ENCODE data around the gene C19orf18. TPM values are rescaled to one million over a fixed set of nuclear protein-coding genes. Genes with fewer than 3 reads are reported as not detected.

C19orf18 gene
- total RNA-seq, 1 experiment from 2014 or later, result 0.45 TPM

DNA sequence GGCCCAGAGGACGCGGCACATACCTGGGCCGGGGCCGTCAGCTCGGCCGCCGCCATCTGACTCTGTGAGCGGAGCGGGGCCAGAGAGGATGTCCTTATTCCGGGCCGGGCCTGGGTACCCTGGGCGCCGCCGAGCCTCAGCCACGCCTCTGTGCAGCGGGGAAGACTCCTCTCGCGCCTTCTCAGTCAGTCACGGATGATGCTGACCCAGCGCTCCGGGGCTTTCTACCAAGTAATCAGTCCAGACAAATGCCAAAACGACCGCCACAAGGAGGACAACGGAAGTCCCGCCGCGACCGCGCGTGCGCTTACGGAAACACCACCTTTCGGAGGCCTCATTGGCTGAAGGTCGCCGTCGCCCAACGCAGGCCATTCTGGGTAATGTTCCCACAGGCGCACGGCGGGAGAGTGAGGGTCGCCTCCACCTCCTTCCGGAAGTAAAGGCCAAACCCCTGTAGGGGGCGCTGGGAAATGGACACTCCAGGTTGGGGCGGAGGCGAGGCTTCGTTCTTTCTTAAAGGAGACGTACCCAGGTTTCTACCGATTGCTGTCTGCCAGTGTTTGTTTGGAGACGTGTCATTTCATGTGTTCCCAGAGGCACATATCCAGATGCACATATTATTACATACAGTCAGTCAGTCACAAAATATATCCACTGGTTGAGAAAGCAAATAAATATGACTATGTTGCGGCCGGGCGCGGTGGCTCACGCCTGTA lies 26.8 kb downstream of the C19orf18 start, which contains the start of gene ZNF256:
ZNF256 (minus strand) TSS at position 288 of the 716 bp plus-strand sequence; CDS start at position 56, 232 bp downstream.
- H3K36me3 ChIP-seq (ENCODE audit: control insufficient read depth, insufficient read depth, low read length), result no peaks in the 10 kb centered on the region
- POLR2A ChIA-PET, result no interaction called here
- intact Hi-C loops (cut with micrococcal nuclease; ENCODE audit: unreplicated experiment), result no loop called here
- no peak within 1 kb of the TSS for H3K27ac Mint-ChIP-seq (ENCODE audit: unreplicated experiment)
- peak within 1 kb of the TSS; percentile 44 for H3K4me3 ChIP-seq (ENCODE audit: low read depth, low read length)
- DNase-seq, result peak; percentile 75 to 81
- H3K36me3 Mint-ChIP-seq (ENCODE audit: insufficient read depth, unreplicated experiment), result peaks cover 4% of the 10 kb centered on the region
- TF ChIP-seq, protein P1, sequence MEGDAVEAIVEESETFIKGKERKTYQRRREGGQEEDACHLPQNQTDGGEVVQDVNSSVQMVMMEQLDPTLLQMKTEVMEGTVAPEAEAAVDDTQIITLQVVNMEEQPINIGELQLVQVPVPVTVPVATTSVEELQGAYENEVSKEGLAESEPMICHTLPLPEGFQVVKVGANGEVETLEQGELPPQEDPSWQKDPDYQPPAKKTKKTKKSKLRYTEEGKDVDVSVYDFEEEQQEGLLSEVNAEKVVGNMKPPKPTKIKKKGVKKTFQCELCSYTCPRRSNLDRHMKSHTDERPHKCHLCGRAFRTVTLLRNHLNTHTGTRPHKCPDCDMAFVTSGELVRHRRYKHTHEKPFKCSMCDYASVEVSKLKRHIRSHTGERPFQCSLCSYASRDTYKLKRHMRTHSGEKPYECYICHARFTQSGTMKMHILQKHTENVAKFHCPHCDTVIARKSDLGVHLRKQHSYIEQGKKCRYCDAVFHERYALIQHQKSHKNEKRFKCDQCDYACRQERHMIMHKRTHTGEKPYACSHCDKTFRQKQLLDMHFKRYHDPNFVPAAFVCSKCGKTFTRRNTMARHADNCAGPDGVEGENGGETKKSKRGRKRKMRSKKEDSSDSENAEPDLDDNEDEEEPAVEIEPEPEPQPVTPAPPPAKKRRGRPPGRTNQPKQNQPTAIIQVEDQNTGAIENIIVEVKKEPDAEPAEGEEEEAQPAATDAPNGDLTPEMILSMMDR (IDR thresholded peaks at IDR 0.05; ENCODE audit: insufficient read depth in 1 of 2, low read depth in 1 of 2, low read length in 1 of 2, severe bottlenecking in 1 of 2, unreplicated experiment in 1 of 2), result peak in 1 of 2 experiments; percentile 29
- no peaks in the 10 kb centered on the region for H3K27me3 ChIP-seq (replicated peaks; ENCODE audit: control insufficient read depth, insufficient read depth, low read length)
- H3K4me3 Mint-ChIP-seq (ENCODE audit: unreplicated experiment), result peak within 1 kb of the TSS; percentile 68
- no peaks in the 10 kb centered on the region for H3K27me3 Mint-ChIP-seq (ENCODE audit: insufficient read depth, unreplicated experiment)
- H3K4me1 Mint-ChIP-seq (ENCODE audit: low read depth, unreplicated experiment), result no peaks in the 10 kb centered on the region
- CTCF ChIA-PET, result no interaction called here
- no peaks in the 10 kb centered on the region for H3K4me1 ChIP-seq
- BruUV-seq (replicated peaks), result no TSS peak
- H3K9me3 Mint-ChIP-seq (ENCODE audit: unreplicated experiment), result peaks cover 40% of the 10 kb centered on the region
- H3K9me3 ChIP-seq, result peaks cover 31% of the 10 kb centered on the region

DNA sequence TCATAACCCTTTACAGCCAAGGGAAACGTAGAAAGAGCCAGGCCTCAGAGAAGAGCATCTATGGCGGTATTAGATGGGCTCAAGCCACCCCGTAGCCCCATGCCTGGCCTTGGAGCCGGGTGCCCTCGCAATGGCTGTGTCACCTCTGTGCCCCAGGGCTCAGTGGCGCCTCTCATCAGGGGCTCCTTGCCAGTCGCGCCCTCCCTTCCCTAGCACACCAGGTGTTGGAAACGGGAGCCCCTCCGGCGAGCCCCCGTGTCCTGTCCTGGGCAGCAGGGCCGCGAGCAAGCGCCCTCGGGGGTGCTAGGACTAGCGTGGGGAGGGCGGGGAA lies 27.3 kb downstream of the C19orf18 start:
- intact Hi-C loops (cut with micrococcal nuclease; ENCODE audit: unreplicated experiment), result no loop called here
- POLR2A ChIA-PET, result no interaction called here
- H3K9me3 Mint-ChIP-seq (ENCODE audit: unreplicated experiment), result peaks cover 45% of the 10 kb centered on the region
- no peak for DNase-seq
- H3K9me3 ChIP-seq, result peaks cover 36% of the 10 kb centered on the region
- peaks cover 4% of the 10 kb centered on the region for H3K36me3 Mint-ChIP-seq (ENCODE audit: insufficient read depth, unreplicated experiment)
- H3K27me3 Mint-ChIP-seq (ENCODE audit: insufficient read depth, unreplicated experiment), result no peaks in the 10 kb centered on the region
- TF ChIP-seq, protein P1 (IDR thresholded peaks at IDR 0.05; ENCODE audit: insufficient read depth in 1 of 2, low read depth in 1 of 2, low read length in 1 of 2, severe bottlenecking in 1 of 2, unreplicated experiment in 1 of 2), result no peak
- no peaks in the 10 kb centered on the region for H3K4me1 Mint-ChIP-seq (ENCODE audit: low read depth, unreplicated experiment)
- no TSS peak for BruUV-seq (replicated peaks)
- H3K36me3 ChIP-seq (ENCODE audit: control insufficient read depth, insufficient read depth, low read length), result no peaks in the 10 kb centered on the region
- CTCF ChIA-PET, result no interaction called here
- peak overlapping the region; percentile 44 for H3K4me3 ChIP-seq (ENCODE audit: low read depth, low read length)
- peak overlapping the region; percentile 68 for H3K4me3 Mint-ChIP-seq (ENCODE audit: unreplicated experiment)
- H3K27me3 ChIP-seq (replicated peaks; ENCODE audit: control insufficient read depth, insufficient read depth, low read length), result no peaks in the 10 kb centered on the region
- H3K4me1 ChIP-seq, result no peaks in the 10 kb centered on the region
- no peak overlapping the region for H3K27ac Mint-ChIP-seq (ENCODE audit: unreplicated experiment)

DNA sequence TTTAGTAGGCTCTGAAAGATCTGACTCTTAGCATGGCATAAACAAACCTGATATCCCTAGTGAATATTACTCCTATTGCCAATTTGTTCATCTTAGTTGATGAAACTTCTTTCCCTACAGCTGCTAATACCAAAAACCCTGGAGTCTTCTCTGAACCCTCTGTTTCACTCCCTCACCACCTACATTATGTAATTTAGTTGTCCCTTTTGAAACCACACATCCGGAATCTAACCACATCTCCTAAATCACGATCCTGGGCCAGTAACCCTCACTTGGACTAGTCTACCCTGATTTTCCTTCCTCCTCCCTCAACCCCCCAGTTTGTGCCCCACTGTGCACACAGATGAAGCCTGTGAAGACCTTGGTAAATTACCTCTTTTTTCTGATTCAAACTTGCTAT lies 28.0 kb downstream of the C19orf18 start:
- DNase-seq, result no peak
- no peak overlapping the region for H3K4me3 ChIP-seq (ENCODE audit: low read depth, low read length)
- Mint-ChIP-seq H3K4me3 (ENCODE audit: unreplicated experiment) (peak overlapping the region; percentile 68), H3K9me3 (ENCODE audit: unreplicated experiment) (peaks cover 48% of the 10 kb centered on the region), H3K27ac (ENCODE audit: unreplicated experiment) (no peak overlapping the region), H3K27me3 (ENCODE audit: insufficient read depth, unreplicated experiment) (no peaks in the 10 kb centered on the region), H3K36me3 (ENCODE audit: insufficient read depth, unreplicated experiment) (peaks cover 4% of the 10 kb centered on the region), H3K4me1 (ENCODE audit: low read depth, unreplicated experiment) (no peaks in the 10 kb centered on the region)
- no TSS peak for BruUV-seq (replicated peaks)
- CTCF ChIA-PET, result no interaction called here
- no peaks in the 10 kb centered on the region for H3K4me1 ChIP-seq
- no peaks in the 10 kb centered on the region for H3K36me3 ChIP-seq (ENCODE audit: control insufficient read depth, insufficient read depth, low read length)
- intact Hi-C loops (cut with micrococcal nuclease; ENCODE audit: unreplicated experiment), result no loop called here
- POLR2A ChIA-PET, result no interaction called here
- H3K27me3 ChIP-seq (replicated peaks; ENCODE audit: control insufficient read depth, insufficient read depth, low read length), result no peaks in the 10 kb centered on the region
- TF ChIP-seq, protein P1 (IDR thresholded peaks at IDR 0.05; ENCODE audit: insufficient read depth in 1 of 2, low read depth in 1 of 2, low read length in 1 of 2, severe bottlenecking in 1 of 2, unreplicated experiment in 1 of 2), result no peak
- H3K9me3 ChIP-seq, result peaks cover 36% of the 10 kb centered on the region

Data from Caco-2 (cell line).